Right ventricle myocardium superior (tissue), 1 donor: Measurements from ENCODE around the gene OPCML. TPM values are rescaled to one million over a fixed set of nuclear protein-coding genes. Genes with fewer than 3 reads are reported as not detected.

ENCODE experiments used
- ATAC-seq: fragments of 200-7000 bp; cut with Tn5 transposase; one replicate; pipeline ENCODE4 v1.9.1; 2020; ENCODE audit warnings: mild to moderate bottlenecking; ENCODE audit not compliant: poor library complexity
- DNase-seq: peaks from one replicate; pipeline ENCODE4 v3.0.0-alpha.2; 2020
- intact Hi-C: fragments of 100-400 bp; cut with DNase I; formaldehyde crosslinking; loops from one replicate; pipeline ENCODE4 v1.11.2; 2022
- total RNA-seq: library from RNA; stranded (reverse); fragmentation: NEBNext Ultra II Directional; extraction: Animal tissue kit (Norgen Biotek cat#: 25700); gene quantifications from one replicate; pipeline ENCODE4 v1.2.1, GENCODE V29; 2021
- donor health status: DM: no; HTN: yes; CAD: no; lungs with severe emphysema.

The OPCML gene
- total RNA-seq, 1 donor from 2014 or later: 0.59 TPM

DNA sequence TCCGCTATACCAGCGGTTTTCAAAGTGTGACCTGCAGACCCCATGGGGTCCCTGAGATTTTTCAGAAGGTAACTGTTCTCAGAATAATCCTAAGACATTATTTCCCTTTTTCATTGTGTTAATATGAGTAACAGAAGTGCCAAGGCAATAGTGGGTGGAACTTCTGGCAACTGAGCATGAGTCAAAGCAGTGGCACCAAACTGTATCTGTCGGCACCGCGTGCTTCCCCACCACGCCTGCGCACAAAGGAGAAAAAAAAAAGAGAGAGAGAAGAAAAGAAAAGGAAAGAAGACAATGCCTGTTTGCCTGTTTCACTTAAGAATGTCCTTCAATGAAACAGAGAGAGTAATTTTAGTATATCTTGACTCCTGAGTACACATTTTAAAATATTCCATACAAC lies 679.9 kb downstream of the OPCML start:
- DNase-seq (no peak), ATAC-seq (no peak)
- intact Hi-C loops: no loop called here

- intact Hi-C loops: no loop called here
- DNase-seq (no peak), ATAC-seq (no peak)
Measured at GRCh38 chr11:132851247-132851646, 681.1 kb downstream of the OPCML start.

DNA sequence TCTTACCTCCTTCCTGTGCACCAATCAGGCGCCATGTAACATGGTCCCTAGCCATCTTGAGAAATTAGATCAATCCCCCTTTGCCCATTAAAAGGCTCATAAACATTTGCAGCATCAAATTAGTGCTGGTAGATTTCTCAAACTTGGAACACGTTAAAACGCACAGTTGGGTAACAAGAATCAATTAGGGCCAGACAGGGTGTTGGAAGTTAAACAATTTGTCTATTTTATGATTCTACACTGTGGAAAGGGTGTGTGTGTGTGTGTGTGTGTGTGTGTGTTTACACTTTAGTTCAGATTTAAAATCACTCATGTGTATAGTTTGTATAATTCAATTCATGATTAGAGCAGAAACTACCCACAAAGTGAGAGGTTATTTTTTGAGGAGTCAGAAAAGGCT lies 682.0 kb downstream of the OPCML start:
- DNase-seq (no peak), ATAC-seq (no peak)
- intact Hi-C loops: no loop called here

GRCh38 chr11:132848336-132848735 lies 684.0 kb downstream of the OPCML start:
- no peak for ATAC-seq
- DNase-seq: no peak
- intact Hi-C loops: no loop called here

GRCh38 chr11:132846075-132846474 lies 686.2 kb downstream of the OPCML start:
- ATAC-seq (no peak), DNase-seq (no peak)
- intact Hi-C loops: no loop called here

DNA sequence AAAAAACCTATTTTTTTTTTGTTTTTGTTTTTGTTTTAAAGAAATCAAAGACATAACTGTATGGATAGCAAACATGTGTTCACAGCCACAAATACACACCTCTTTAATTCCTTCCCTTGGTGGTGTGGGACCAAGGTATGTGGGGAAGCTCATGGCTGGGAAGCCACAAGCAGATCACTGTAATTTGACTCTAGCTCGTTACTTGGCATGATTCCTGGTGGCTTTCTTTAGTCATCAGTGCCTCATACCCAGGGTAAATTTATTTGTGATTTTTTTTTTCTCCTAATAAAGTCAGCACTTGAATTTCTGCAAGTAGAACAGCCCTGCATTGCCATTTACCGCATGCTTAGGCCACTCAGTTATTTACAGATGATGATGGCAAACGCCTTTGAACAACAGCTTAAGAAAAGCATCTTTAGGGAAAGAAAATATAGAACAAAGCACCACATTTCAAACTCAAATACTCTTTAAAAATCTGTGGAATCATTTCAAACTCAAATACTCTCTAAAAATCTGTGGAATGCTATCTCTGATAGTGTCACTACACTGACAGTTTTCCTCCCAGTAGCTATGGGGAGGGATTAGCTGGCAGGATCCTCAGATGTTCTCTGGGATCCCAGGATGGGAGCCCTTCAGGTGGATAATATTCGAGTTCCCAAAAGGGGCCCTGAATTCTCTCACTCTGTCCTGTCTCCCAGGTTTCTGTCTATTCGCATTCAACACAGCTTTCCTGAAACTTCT lies 687.2 kb downstream of the OPCML start:
- intact Hi-C loops: no loop called here
- DNase-seq (no peak), ATAC-seq (no peak)

- DNase-seq (no peak), ATAC-seq (no peak)
- intact Hi-C loops: no loop called here
Measured at GRCh38 chr11:132840660-132841059, 691.6 kb downstream of the OPCML start.

DNA sequence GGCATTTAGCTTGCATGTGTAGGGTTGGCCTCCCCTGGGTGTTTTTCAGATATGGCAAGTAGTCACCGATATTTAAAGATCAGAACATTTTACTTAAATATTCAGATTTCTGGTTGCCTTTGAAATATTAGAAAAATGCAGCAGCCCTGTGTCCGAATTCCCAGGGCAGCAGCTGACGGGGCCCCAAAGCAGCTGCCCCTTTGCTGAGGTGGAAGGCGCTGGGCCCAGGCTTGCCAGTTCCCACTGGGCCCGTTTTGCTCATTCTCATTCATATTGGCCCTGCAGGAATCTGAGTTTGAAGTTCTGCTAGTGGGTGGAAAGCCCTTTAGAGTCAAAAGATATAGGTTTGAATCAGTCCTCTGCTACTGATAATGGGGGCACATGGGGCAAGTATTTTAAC lies 692.1 kb downstream of the OPCML start:
- intact Hi-C loops: no loop called here
- ATAC-seq: no peak
- no peak for DNase-seq

DNA sequence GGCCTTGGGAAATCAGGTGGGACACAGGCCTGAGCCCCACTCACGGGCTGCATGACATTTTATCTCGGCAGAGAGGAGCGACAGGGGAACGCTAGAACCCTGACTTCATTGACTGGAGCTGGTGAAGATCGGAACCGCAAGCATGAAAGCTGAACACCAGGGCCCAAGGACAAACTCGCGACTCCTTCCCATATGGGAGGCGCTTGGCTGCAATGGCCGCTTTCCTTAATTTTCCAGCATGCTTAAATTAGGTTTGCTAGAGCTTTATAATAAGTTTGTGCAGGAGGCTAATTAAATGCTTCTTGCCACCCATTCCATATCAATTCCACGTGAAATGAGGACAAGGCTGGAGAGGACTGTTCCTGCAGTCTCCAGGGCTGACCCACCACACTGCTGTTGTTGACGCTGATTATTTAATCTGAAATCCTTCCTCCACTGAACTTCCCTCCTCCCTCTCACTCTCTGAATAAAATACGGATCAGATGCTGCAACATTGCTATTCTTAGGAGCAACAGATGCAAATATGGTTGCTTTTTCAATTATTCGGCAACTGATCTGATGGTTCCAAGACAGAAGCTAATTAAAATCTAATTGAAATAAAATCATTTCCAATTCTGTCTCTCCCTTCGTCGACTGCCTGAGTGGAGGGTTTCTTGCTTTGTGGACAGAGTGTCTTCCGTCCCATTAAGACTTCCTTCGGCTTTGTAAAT lies 692.9 kb downstream of the OPCML start:
- DNase-seq (no peak), ATAC-seq (no peak)
- intact Hi-C loops: no loop called here

DNA sequence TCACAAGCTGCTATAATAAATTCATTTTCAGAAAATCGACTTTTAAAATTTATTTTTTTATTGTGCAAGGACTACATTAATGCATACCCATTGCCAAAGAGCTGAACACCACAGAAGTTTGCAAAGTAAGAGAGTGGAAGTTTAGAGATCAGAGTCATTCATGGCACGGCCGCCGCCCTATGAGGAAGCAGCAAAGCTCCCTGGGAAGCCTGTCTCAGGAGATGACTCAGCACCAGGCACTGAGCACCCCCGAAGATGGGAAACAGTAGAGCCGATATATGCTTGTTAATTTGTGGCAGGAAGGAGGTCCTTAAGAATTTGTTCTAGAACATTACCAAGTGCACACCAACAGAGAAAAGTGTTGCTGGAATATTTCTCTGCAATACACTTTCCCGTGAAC lies 693.7 kb downstream of the OPCML start:
- DNase-seq (no peak), ATAC-seq (no peak)
- intact Hi-C loops: no loop called here

DNA sequence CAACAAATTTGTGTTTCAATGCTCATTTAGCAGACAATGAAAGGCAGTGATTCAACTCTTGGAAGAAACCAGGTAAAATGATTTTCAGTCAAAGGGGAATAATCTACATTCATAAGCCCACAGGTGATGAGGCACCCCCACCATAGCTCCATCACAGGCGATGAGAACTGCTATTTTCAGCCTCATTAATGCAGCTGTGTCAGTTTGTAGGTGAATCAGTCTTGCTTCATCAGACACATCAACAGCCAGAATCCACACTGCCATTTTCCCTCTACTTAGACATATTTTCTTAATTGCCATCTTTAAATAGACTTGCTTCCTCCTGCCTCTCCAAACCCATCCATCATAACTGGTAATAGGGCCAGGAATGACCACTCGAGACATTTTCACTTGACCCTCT lies 701.0 kb downstream of the OPCML start:
- intact Hi-C loops: no loop called here
- no peak for ATAC-seq
- DNase-seq: no peak

GRCh38 chr11:132824642-132825041 lies 707.7 kb downstream of the OPCML start:
- intact Hi-C loops: no loop called here
- ATAC-seq (no peak), DNase-seq (no peak)

- DNase-seq (no peak), ATAC-seq (no peak)
- intact Hi-C loops: no loop called here
Measured at GRCh38 chr11:132822276-132822675, 710.0 kb downstream of the OPCML start.

GRCh38 chr11:132821499-132821898 lies 710.8 kb downstream of the OPCML start:
- DNase-seq (no peak), ATAC-seq (no peak)
- intact Hi-C loops: no loop called here

DNA sequence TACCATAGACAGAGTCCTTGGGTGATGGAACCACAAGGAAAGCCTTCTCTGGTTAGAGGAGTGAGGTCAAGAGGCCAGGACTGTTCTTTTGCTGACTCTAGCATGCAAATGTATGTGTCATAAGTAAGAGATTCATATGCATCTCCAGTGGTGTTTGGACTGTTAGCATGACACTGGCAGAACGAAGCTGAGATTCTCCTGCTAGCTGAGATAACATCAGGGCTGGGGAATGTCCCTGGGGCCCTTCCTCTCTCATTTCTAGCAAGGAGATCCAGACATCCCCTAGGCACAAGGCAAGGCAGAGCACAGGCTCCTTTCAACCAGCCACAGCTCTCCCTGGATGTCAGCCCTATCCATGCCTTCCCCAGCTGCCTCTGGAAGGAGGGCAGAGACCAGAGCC lies 711.3 kb downstream of the OPCML start:
- intact Hi-C loops: no loop called here
- no peak for DNase-seq
- ATAC-seq: no peak

DNA sequence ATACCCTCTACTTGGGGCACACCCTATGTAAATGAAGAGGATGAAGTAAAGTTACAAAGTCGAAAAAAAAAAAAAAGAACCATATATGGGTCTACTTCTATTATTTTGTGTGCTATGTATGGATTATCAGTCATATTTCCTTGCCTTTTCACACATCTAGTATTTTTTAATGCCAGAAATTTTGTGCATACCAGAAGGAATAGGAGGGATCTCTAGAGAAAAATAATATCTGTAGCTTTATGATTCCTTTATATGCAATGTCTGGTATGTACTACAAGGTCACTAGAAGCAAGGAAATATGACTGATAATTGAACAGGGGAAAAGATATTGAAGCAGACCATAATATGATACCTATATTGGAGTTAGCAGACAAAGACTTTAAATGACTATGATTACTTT lies 713.4 kb downstream of the OPCML start:
- intact Hi-C loops: no loop called here
- ATAC-seq (no peak), DNase-seq (no peak)

DNA sequence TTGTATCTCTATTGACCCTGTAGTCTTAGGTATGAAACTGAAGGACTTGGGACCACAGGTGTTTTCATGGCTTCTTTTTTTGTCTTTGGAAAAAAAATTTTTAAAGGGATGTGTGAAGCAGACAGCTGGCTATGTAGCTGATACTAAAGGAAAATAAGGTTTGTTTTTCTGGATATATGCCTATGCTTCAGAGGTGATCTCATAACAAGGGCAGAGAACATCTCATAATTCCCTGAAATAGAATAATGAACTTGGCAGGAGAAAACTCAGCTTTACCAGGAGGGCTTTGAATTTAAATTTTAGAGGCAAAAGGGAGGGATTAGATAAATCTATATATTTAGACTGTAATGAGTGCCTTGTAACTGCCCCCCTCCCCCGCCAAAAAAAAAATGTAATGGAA lies 714.9 kb downstream of the OPCML start:
- ATAC-seq (no peak), DNase-seq (no peak)
- intact Hi-C loops: no loop called here

DNA sequence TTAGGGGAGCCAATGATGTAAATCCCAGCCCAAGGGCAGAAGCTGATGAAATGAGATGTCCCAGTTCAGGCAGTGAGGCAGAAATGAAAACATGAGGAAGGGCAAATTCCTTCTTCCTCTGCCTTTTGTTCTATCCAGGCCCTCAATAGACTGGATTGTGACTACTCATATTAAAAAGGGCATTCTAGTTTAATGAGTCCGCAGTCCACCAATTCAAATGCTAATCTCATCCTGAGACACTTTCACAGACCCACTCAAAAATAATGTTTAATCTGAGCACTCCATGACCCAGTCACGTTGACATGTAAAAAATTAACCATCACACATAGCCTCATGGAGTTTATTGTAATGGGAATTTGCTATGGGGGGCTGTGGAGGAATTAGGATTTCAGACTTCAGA lies 717.9 kb downstream of the OPCML start:
- intact Hi-C loops: no loop called here
- ATAC-seq (no peak), DNase-seq (no peak)

GRCh38 chr11:132811649-132812048 lies 720.7 kb downstream of the OPCML start:
- DNase-seq: no peak
- intact Hi-C loops: no loop called here
- ATAC-seq: no peak

GRCh38 chr11:132809070-132809469 lies 723.2 kb downstream of the OPCML start:
- intact Hi-C loops: no loop called here
- ATAC-seq: no peak
- DNase-seq: no peak

DNA sequence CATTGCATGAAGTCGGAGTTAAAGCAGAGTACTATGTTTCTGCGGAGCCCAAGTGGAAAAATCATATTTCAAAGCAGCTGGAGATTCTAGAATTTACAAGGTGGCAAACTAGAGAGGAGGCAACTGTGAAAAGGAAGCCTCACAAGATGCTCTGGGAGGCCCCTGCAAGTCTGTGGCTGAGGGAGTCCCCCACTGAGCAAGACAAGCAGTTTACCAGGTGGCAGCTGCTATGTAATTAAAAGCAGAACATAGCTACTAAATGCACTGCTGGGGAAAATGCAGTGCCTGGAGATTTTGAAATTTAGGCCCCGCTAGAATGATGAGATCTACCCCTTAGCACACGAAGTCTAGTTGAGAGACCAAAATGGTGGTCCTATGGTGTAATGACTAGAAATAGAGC lies 728.0 kb downstream of the OPCML start:
- intact Hi-C loops: no loop called here
- ATAC-seq (no peak), DNase-seq (no peak)
